GM23248 (cell line): ENCODE results near the gene PCBD1. TPM values are rescaled to one million over a fixed set of nuclear protein-coding genes. Genes with fewer than 3 reads are reported as not detected.
A peak's percentile ranks its signal among the peaks of the same experiment; 100 is the strongest.

Experiments used
- DNase-seq: peaks from one replicate; pipeline ENCODE4 v3.0.0-alpha.2; 2015
- H2AFZ ChIP-seq: fragments of 200-600 bp; sonication (generic); 2 replicates; pipeline ENCODE4 v1.6.1; 2016; ENCODE audit warnings: antibody characterized with exemption
- H3F3A ChIP-seq: fragments of 200-600 bp; sonication (generic); 2 replicates; pipeline ENCODE4 v1.6.1; 2016; ENCODE audit warnings: mild to moderate bottlenecking, antibody characterized with exemption, mixed run types; ENCODE audit not compliant: insufficient read depth
- H3K27ac ChIP-seq: fragments of 200-600 bp; sonication (generic); 2 replicates; pipeline ENCODE4 v1.5.1; 2016; ENCODE audit warnings: mild to moderate bottlenecking
- H3K27me3 ChIP-seq: fragments of 200-600 bp; sonication (generic); replicated peaks from 2 replicates; pipeline ENCODE4 v1.6.1; 2016; ENCODE audit warnings: mild to moderate bottlenecking; ENCODE audit not compliant: insufficient read depth
- H3K36me3 ChIP-seq: fragments of 200-600 bp; sonication (generic); 2 replicates; pipeline ENCODE4 v1.6.1; 2016; ENCODE audit warnings: low read depth, mild to moderate bottlenecking
- H3K4me1 ChIP-seq: fragments of 200-600 bp; sonication (generic); 2 replicates; pipeline ENCODE4 v1.6.1; 2016; ENCODE audit warnings: mild to moderate bottlenecking; ENCODE audit not compliant: insufficient read depth
- H3K4me2 ChIP-seq: fragments of 200-600 bp; sonication (generic); one replicate; pipeline ENCODE4 v1.6.1; 2016; ENCODE audit warnings: mild to moderate bottlenecking; ENCODE audit not compliant: unreplicated experiment
- H3K4me3 ChIP-seq: fragments of 200-600 bp; sonication (generic); 2 replicates; pipeline ENCODE4 v1.5.1; 2016; ENCODE audit warnings: mild to moderate bottlenecking
- H3K79me2 ChIP-seq: fragments of 200-600 bp; sonication (generic); 2 replicates; pipeline ENCODE4 v1.6.1; 2016; ENCODE audit warnings: mild to moderate bottlenecking; ENCODE audit not compliant: insufficient read depth
- H3K9ac ChIP-seq: fragments of 200-600 bp; sonication (generic); 2 replicates; pipeline ENCODE4 v1.6.1; 2016; ENCODE audit warnings: mild to moderate bottlenecking
- H3K9me2 ChIP-seq: fragments of 200-600 bp; sonication (generic); 2 replicates; pipeline ENCODE4 v1.6.1; 2016; ENCODE audit warnings: mixed run types, mild to moderate bottlenecking, moderate library complexity; ENCODE audit not compliant: insufficient read depth
- H3K9me3 ChIP-seq: fragments of 200-600 bp; sonication (generic); one replicate; pipeline ENCODE4 v1.6.1; 2017; ENCODE audit warnings: low read depth
- H4K20me1 ChIP-seq: fragments of 200-600 bp; sonication (generic); 2 replicates; pipeline ENCODE4 v1.6.0; 2016; ENCODE audit not compliant: insufficient read depth
- EZH2 ChIP-seq: fragments of 200-600 bp; sonication (generic); IDR thresholded peaks from 2 replicates; pipeline ENCODE4 v1.6.1; 2018; ENCODE audit warnings: antibody characterized with exemption, mild to moderate bottlenecking; ENCODE audit not compliant: insufficient read depth, poor library complexity, severe bottlenecking
- EZH2phosphoT487 ChIP-seq: fragments of 200-600 bp; sonication (generic); IDR thresholded peaks from 2 replicates; pipeline ENCODE4 v1.6.1; 2018; ENCODE audit warnings: antibody characterized with exemption, moderate library complexity, mild to moderate bottlenecking, low read depth; ENCODE audit not compliant: insufficient read depth
- WGBS, 2 experiments: methylation state at CpG; one replicate each; pipeline ENCODE4 v1.1.6; 2015 to 2017; ENCODE audit warnings: low lambda C conversion rate in 2 of 2, low coverage in 1 of 2; ENCODE audit errors: missing lambda C conversion rate in 2 of 2; 5-methylcytosine and 5-hydroxymethylcytosine counted together
- in situ Hi-C: fragments of 300-500 bp; cut with MboI; formaldehyde crosslinking; loops from 2 replicates; pipeline ENCODE4 v1.15.0; 2020
- polyA plus RNA-seq: library from polyadenylated mRNA; unstranded; fragments of >200 nt; fragmentation: Nextera tagmentation; extraction: Ambion mirVana; gene quantifications from 2 replicates; pipeline ENCODE4 v1.2.1, GENCODE V29; 2016
- total RNA-seq: library from RNA; depleted of rRNA; stranded (reverse); fragments of >200 nt; shearing (Covaris generic); gene quantifications from 2 replicates; pipeline ENCODE4 v1.2.3, GENCODE V29; 2014

Gene PCBD1
- total and polyA plus RNA-seq, 2 experiments from 2014 or later = 26.2 to 36.8 TPM

GRCh38 chr10:70930263-70931000, 42.1 kb upstream of the PCBD1 start:
- no peak overlapping the region for H3K4me3 ChIP-seq
- no peak overlapping the region for H3K4me2 ChIP-seq
- H3F3A ChIP-seq = no peaks in the 10 kb centered on the region
- H3K27ac ChIP-seq = no peak overlapping the region
- H3K9me2 ChIP-seq = no peaks in the 10 kb centered on the region
- H4K20me1 ChIP-seq = no peaks in the 10 kb centered on the region
- peaks cover 52% of the 10 kb centered on the region for H3K27me3 ChIP-seq
- H3K4me1 ChIP-seq = no peaks in the 10 kb centered on the region
- no peaks in the 10 kb centered on the region for H3K36me3 ChIP-seq
- no peak for DNase-seq
- in situ Hi-C loops = no loop called here
- H3K9me3 ChIP-seq = no peaks in the 10 kb centered on the region
- H3K9ac ChIP-seq = no peak overlapping the region
- 48 to 58% methylated on average over 17 of the region's 17 CpGs for WGBS, 2 experiments
- TF ChIP-seq EZH2 = no peak
- no peak for TF ChIP-seq EZH2phosphoT487
- no peak overlapping the region for H2AFZ ChIP-seq
- no peaks in the 10 kb centered on the region for H3K79me2 ChIP-seq

- Histone ChIP-seq H4K20me1 (no peaks in the 10 kb centered on the region), H3K27me3 (peaks cover 47% of the 10 kb centered on the region), H3K27ac (no peak overlapping the region), H3K9ac (no peak overlapping the region), H3K9me2 (no peaks in the 10 kb centered on the region), H2AFZ (no peak overlapping the region), H3F3A (no peaks in the 10 kb centered on the region), H3K79me2 (no peaks in the 10 kb centered on the region), H3K4me3 (no peak overlapping the region), H3K4me1 (no peaks in the 10 kb centered on the region), H3K4me2 (no peak overlapping the region), H3K9me3 (no peaks in the 10 kb centered on the region), H3K36me3 (no peaks in the 10 kb centered on the region)
- TF ChIP-seq EZH2phosphoT487 (no peak), EZH2 (no peak)
- 55 to 60% methylated on average over 8 of the region's 8 CpGs for WGBS, 2 experiments
- DNase-seq = peak; percentile 17
- in situ Hi-C loops = loop anchor here (10.0 kb wide), 2 partner anchors 277 to 357 kb away; no protein-coding TSS in a partner anchor
These were observed 39.8 kb upstream of the PCBD1 start for GRCh38 chr10:70928140-70928539.

- WGBS, 2 experiments = 71 to 77% methylated on average over 13 of the region's 13 CpGs
These were observed 39.0 kb upstream of the PCBD1 start for GRCh38 chr10:70927189-70927943.

GRCh38 chr10:70926226-70927000, 38.0 kb upstream of the PCBD1 start:
- Histone ChIP-seq H3F3A (no peaks in the 10 kb centered on the region), H3K27me3 (peaks cover 38% of the 10 kb centered on the region), H3K27ac (no peak overlapping the region), H3K9ac (no peak overlapping the region), H4K20me1 (no peaks in the 10 kb centered on the region), H3K9me2 (no peaks in the 10 kb centered on the region), H3K4me2 (no peak overlapping the region), H2AFZ (no peak overlapping the region), H3K36me3 (no peaks in the 10 kb centered on the region), H3K4me1 (no peaks in the 10 kb centered on the region), H3K79me2 (no peaks in the 10 kb centered on the region), H3K4me3 (no peak overlapping the region), H3K9me3 (no peaks in the 10 kb centered on the region)
- DNase-seq = no peak
- TF ChIP-seq EZH2 = no peak
- 42 to 43% methylated on average over 18 of the region's 18 CpGs for WGBS, 2 experiments
- in situ Hi-C loops = loop anchor here (10.0 kb wide), 2 partner anchors 278 to 358 kb away; no protein-coding TSS in a partner anchor

More at GRCh38 chr10:70927189-70927943, 39.0 kb upstream of the PCBD1 start:
- H3K79me2 ChIP-seq = no peaks in the 10 kb centered on the region
- no peak overlapping the region for H3K9ac ChIP-seq
- in situ Hi-C loops = loop anchor here (10.0 kb wide), 2 partner anchors 277 to 357 kb away; no protein-coding TSS in a partner anchor
- TF ChIP-seq EZH2 (no peak), EZH2phosphoT487 (no peak)
- H3K4me2 ChIP-seq = no peak overlapping the region
- no peaks in the 10 kb centered on the region for H4K20me1 ChIP-seq
- H3K4me3 ChIP-seq = no peak overlapping the region
- H3F3A ChIP-seq = no peaks in the 10 kb centered on the region
- no peaks in the 10 kb centered on the region for H3K9me2 ChIP-seq
- no peaks in the 10 kb centered on the region for H3K9me3 ChIP-seq
- H3K27me3 ChIP-seq = peaks cover 41% of the 10 kb centered on the region
- H3K27ac ChIP-seq = no peak overlapping the region
- H3K4me1 ChIP-seq = no peaks in the 10 kb centered on the region
- H2AFZ ChIP-seq = no peak overlapping the region
- H3K36me3 ChIP-seq = no peaks in the 10 kb centered on the region
- peak; percentile 26 for DNase-seq
